Endothelial cell (in vitro differentiated cells): Measurements from ENCODE around the gene ADM5. TPM values are rescaled to one million over a fixed set of nuclear protein-coding genes. Genes with fewer than 3 reads are reported as not detected.

ENCODE experiments used
- DNase-seq: peaks from one replicate; pipeline ENCODE4 v3.0.0; 2021; ENCODE audit warnings: low spot score
- H3K27ac Mint-ChIP-seq: one replicate; pipeline ENCODE4 v1.8.0; 2021; ENCODE audit warnings: mixed read lengths, inconsistent platforms; ENCODE audit not compliant: unreplicated experiment
- H3K27me3 Mint-ChIP-seq: one replicate; pipeline ENCODE4 v1.8.0; 2021; ENCODE audit warnings: mild to moderate bottlenecking, moderate library complexity, mixed read lengths, inconsistent platforms; ENCODE audit not compliant: unreplicated experiment
- H3K36me3 Mint-ChIP-seq: one replicate; pipeline ENCODE4 v1.8.0; 2021; ENCODE audit warnings: mild to moderate bottlenecking, low read depth, mixed read lengths, inconsistent platforms; ENCODE audit not compliant: unreplicated experiment
- H3K4me1 Mint-ChIP-seq: one replicate; pipeline ENCODE4 v1.8.0; 2021; ENCODE audit warnings: mild to moderate bottlenecking, mixed read lengths, inconsistent platforms; ENCODE audit not compliant: unreplicated experiment
- H3K4me3 Mint-ChIP-seq: one replicate; pipeline ENCODE4 v1.8.0; 2021; ENCODE audit warnings: mild to moderate bottlenecking, mixed read lengths, inconsistent platforms; ENCODE audit not compliant: unreplicated experiment
- H3K9me3 Mint-ChIP-seq: one replicate; pipeline ENCODE4 v1.8.0; 2021; ENCODE audit warnings: mixed read lengths, inconsistent platforms; ENCODE audit not compliant: unreplicated experiment
- total RNA-seq: library from RNA; stranded (reverse); fragmentation: NEBNext Ultra II Directional; extraction: Animal tissue kit (Norgen Biotek cat#: 25700); gene quantifications from one replicate; pipeline ENCODE4 v1.2.1, GENCODE V29; 2021; ENCODE audit not compliant: unreplicated experiment
- TF ChIP-seq, protein P1 (sequence below): fragments of 200-600 bp; sonication (generic); IDR thresholded peaks from one replicate; pipeline ENCODE4 v1.5.0; 2021; ENCODE audit warnings: antibody characterized with exemption; ENCODE audit not compliant: unreplicated experiment

The ADM5 gene
- total RNA-seq, 1 donor from 2014 or later: 5.3 TPM

DNA sequence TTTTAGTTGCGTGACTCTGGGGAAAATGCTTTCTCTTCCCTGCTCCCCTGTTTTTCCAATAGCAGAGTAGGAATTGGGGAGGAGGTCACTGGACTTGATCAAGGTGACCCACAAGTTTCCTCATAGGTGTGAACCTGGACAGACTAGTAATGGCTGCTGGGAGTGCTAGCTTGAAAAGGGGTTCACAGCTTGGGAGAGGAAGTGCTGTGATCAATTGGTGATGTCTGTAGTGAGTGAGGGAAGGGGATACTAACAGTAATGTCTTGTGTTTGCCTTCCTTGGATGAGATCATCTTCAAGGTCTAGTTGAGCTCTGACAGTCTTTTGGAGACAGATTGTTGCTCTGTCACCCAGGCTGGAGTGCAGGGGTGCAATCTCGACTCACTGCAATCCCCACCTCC is 21.9 kb upstream of the ADM5 start:
- no peaks in the 10 kb centered on the region for H3K9me3 Mint-ChIP-seq
- peak overlapping the region; percentile 75 for H3K27ac Mint-ChIP-seq
- H3K36me3 Mint-ChIP-seq: peaks cover 16% of the 10 kb centered on the region

DNA sequence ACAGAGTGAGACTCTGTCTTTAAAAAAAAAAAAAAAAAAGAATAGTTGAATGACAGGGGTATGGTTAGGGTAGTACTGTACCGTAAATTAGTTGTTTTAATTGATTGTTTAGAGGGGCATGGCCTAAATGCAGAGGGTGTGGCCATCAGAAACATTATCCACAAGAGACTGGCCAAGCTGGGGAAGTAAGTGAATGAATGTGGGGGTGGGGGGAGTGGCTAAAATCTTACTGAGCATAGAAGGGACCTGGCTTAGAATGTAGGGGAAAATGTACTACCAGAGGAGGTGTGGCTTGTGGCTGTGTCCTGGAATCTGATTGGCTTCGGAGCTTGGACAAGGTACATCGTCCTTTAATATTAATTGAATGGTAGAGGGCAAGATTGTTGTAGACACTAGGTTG is 19.9 kb upstream of the ADM5 start:
- Mint-ChIP-seq H3K9me3 (no peaks in the 10 kb centered on the region), H3K4me1 (peaks cover 18% of the 10 kb centered on the region), H3K36me3 (peaks cover 12% of the 10 kb centered on the region), H3K27ac (no peak overlapping the region), H3K27me3 (peaks cover 14% of the 10 kb centered on the region), H3K4me3 (peak overlapping the region; percentile 1)
- TF ChIP-seq, protein P1, sequence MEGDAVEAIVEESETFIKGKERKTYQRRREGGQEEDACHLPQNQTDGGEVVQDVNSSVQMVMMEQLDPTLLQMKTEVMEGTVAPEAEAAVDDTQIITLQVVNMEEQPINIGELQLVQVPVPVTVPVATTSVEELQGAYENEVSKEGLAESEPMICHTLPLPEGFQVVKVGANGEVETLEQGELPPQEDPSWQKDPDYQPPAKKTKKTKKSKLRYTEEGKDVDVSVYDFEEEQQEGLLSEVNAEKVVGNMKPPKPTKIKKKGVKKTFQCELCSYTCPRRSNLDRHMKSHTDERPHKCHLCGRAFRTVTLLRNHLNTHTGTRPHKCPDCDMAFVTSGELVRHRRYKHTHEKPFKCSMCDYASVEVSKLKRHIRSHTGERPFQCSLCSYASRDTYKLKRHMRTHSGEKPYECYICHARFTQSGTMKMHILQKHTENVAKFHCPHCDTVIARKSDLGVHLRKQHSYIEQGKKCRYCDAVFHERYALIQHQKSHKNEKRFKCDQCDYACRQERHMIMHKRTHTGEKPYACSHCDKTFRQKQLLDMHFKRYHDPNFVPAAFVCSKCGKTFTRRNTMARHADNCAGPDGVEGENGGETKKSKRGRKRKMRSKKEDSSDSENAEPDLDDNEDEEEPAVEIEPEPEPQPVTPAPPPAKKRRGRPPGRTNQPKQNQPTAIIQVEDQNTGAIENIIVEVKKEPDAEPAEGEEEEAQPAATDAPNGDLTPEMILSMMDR: no peak
- DNase-seq: no peak

More for the DNA sequence above, 21.9 kb upstream of the ADM5 start:
- DNase-seq: no peak
- peaks cover 23% of the 10 kb centered on the region for H3K4me1 Mint-ChIP-seq
- TF ChIP-seq, protein P1: no peak
- H3K4me3 Mint-ChIP-seq: peak overlapping the region; percentile 97
- H3K27me3 Mint-ChIP-seq: peaks cover 18% of the 10 kb centered on the region

DNA sequence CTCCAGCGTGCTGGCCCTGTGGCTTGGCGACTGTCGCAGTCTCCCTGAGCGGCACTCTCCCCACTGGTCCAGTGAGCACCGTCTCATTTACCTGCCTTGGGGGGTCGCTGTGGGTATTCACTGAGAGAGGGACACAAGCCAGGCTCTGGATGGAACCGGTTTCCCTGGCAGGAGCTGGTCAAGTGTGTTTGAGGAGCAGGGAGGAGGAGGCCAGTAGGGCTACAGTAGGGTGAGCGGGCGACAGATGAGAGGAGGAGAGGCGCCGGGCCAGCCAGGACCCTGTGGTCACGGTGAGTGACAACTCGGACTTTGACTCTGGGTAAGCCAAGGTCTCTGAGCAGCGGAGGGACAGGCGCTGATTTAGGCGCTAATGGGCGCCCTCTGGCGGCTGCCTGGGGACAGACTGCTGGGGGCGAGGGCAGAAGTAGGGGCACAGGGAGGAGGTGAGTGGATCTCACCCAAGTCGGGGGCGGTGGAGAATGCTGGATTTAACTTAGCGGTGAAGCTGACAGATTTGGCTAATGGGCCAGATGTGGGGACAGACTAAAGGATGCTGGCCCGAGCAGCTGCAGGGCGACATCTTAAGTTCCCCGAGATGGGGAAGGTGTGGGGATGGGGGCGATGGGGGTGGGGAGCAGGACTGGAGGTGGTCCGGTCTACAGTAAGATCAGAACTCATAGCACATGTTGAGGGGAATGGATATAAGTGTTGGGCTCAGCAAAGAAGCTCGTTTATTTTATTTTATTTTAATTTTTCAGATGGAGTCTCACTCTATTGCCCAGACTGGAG is 17.1 kb upstream of the ADM5 start:
- H3K4me3 Mint-ChIP-seq: peak overlapping the region; percentile 70
- peak overlapping the region; percentile 20 for H3K27ac Mint-ChIP-seq
- peaks cover 13% of the 10 kb centered on the region for H3K4me1 Mint-ChIP-seq
- peaks cover 10% of the 10 kb centered on the region for H3K36me3 Mint-ChIP-seq
- TF ChIP-seq, protein P1: peak; percentile 73
- peak; percentile 90 for DNase-seq
- H3K27me3 Mint-ChIP-seq: peaks cover 8% of the 10 kb centered on the region
- H3K9me3 Mint-ChIP-seq: no peaks in the 10 kb centered on the region

DNA sequence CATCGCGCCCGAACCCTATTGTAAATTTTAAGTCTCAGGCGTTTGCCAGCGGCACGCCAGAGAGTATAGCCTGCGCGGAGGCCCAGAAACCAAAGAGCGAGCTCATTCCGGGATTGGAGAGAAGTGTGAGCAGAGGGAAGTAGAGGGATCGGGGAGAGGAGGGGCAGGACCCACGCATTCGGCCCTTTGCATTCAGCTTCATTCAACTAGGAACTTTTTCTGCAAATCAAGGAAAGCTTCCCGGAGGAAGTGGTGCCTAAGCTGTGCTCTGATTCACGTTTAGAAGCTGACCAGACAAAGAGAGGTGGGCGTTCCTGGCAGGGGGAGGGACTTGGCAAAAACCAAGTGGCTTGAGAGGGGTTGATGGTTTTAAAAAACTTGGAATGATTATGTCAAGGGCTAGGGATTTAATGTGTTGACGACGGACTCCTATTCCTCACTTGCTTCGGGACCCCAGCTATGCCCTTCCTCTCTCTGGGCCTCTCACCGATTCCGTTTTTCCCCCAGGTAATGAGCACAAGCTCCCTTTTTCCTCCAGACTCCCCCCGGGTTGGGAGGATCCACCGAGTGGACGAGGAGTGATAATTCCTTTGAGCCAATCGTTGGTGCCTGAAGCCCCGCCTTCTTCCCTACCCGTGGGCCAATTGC is 13.1 kb upstream of the ADM5 start:
- Mint-ChIP-seq H3K27me3 (peaks cover 4% of the 10 kb centered on the region), H3K36me3 (peaks cover 12% of the 10 kb centered on the region), H3K4me1 (peaks cover 30% of the 10 kb centered on the region), H3K9me3 (no peaks in the 10 kb centered on the region), H3K27ac (peak overlapping the region; percentile 99), H3K4me3 (peak overlapping the region; percentile 98)
- peak; percentile 68 for DNase-seq
- TF ChIP-seq, protein P1: no peak

DNA sequence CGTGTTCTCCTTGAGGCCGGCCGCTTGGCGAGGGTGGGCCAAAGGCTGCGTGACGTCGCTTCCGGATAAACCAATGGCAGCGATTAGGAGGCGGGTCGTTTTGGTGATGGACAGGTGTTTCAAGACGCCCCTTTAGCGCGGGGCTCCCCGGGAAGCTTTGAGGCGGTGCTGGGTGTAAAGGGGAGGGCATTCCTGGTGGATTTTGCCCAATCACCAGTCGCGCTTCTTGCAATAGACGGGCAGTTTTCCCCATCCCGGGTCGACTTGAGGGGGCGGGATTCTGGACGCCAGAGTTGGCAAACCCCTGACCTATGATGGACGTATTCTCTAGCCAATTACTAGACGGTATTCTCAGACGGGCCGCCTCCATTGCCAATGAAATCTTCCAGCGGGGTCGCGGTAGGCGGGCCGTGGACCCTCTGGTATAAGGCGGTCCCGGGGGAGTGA is 12.6 kb upstream of the ADM5 start:
- Mint-ChIP-seq H3K4me3 (peak overlapping the region; percentile 98), H3K27me3 (peaks cover 4% of the 10 kb centered on the region), H3K27ac (peak overlapping the region; percentile 99), H3K4me1 (peaks cover 30% of the 10 kb centered on the region), H3K9me3 (no peaks in the 10 kb centered on the region), H3K36me3 (peaks cover 12% of the 10 kb centered on the region)
- DNase-seq: peak; percentile 97
- TF ChIP-seq, protein P1: no peak
